T-helper 2 cell treated with Interferon-gamma antibody and Interleukin-4, amounts not matched to agents 100 ng/mL and 5 ng/mL, for 36 hours (primary cell): ENCODE measurements around the gene YY1. TPM values are rescaled to one million over a fixed set of nuclear protein-coding genes. Genes with fewer than 3 reads are reported as not detected.

ENCODE experiments used
- intact Hi-C: fragments of 100-400 bp; cut with micrococcal nuclease; formaldehyde crosslinking; loops from one replicate; pipeline ENCODE4 v1.15.1; 2023
- total RNA-seq: library from RNA; stranded (reverse); gene quantifications from 2 replicates; pipeline ENCODE4 v1.2.3, GENCODE V29; 2022

The YY1 gene
- total RNA-seq, 1 donor from 2014 or later: 97.6 TPM

GRCh38 chr14:100329233-100330006, 90.5 kb downstream of the YY1 start:
- intact Hi-C loops: no loop called here

DNA sequence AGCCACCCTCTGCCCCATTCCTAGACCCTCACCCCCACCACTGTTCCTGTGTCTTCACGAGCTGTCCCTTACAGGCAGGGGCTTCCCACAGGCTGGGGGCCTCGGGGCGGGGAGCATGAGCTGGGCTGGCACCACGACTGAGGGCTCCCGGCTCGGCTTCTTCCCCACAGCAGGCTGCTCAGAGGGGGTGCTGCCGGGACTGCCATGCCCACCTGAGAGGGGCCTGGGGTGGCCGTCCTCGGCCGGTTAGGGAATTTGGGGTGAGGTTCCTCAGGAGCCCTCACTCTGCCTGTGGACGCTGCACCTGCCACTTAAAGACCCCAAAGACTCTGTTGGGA, 91.0 kb downstream of the YY1 start:
- intact Hi-C loops: no loop called here

- intact Hi-C loops: no loop called here
These were observed 91.5 kb downstream of the YY1 start for GRCh38 chr14:100330388-100330931.

GRCh38 chr14:100332071-100332639, 93.2 kb downstream of the YY1 start:
- intact Hi-C loops: no loop called here

Other genes starting within 250 kb of the YY1 start
- 966 and 997 TPM in 2 replicates for gene EVL, start 173.7 kb upstream of the YY1 start, total RNA-seq
- 0.14 TPM in 1 of 2 replicates, not detected in the other for gene DEGS2, start 79.5 kb upstream of the YY1 start, total RNA-seq
- gene SLC25A29, start 67.3 kb downstream of the YY1 start, total RNA-seq: 27.7 and 29.3 TPM in 2 replicates
- not detected in 2 replicates for gene SLC25A47, start 84.2 kb downstream of the YY1 start, total RNA-seq
- gene WDR25, start 137.3 kb downstream of the YY1 start, total RNA-seq: 9.3 and 10.1 TPM in 2 replicates